Aorta (tissue), 5 donors: ENCODE measurements around the gene REN. TPM values are rescaled to one million over a fixed set of nuclear protein-coding genes. Genes with fewer than 3 reads are reported as not detected.
A peak's percentile ranks its signal among the peaks of the same experiment; 100 is the strongest.

ENCODE experiments used
- ATAC-seq: fragments of 200-7000 bp; cut with Tn5 transposase; one replicate; pipeline ENCODE4 v1.9.1; 2022; ENCODE audit warnings: moderate library complexity; ENCODE audit not compliant: low FRiP score
- DNase-seq, 2 donors: peaks; one replicate each; pipeline ENCODE4 v3.0.0-alpha.2; 2020
- H3K27ac ChIP-seq, 2 donors: one replicate each; pipeline ENCODE4 v1.5.1; 2013; ENCODE audit warnings: low read length in 2 of 2, mild to moderate bottlenecking in 2 of 2, moderate library complexity in 2 of 2, control low read depth in 1 of 2, inconsistent platforms in 1 of 2, low read depth in 1 of 2
- H3K27me3 ChIP-seq, 2 donors: one replicate each; pipeline ENCODE4 v1.6.1; 2013; ENCODE audit warnings: control low read depth in 1 of 2, low read length in 1 of 2, mild to moderate bottlenecking in 1 of 2, moderate library complexity in 1 of 2; ENCODE audit not compliant: insufficient read depth in 2 of 2, control insufficient read depth in 1 of 2
- H3K36me3 ChIP-seq, 2 donors: one replicate each; pipeline ENCODE4 v1.6.1; 2013; ENCODE audit warnings: control low read depth in 1 of 2, low read length in 1 of 2, mild to moderate bottlenecking in 1 of 2; ENCODE audit not compliant: insufficient read depth in 2 of 2, control insufficient read depth in 1 of 2
- H3K4me1 ChIP-seq, 2 donors: one replicate each; pipeline ENCODE4 v1.6.1; 2013; ENCODE audit warnings: low read length in 2 of 2, control low read depth in 1 of 2, mild to moderate bottlenecking in 1 of 2, moderate library complexity in 1 of 2; ENCODE audit not compliant: insufficient read depth in 2 of 2, control insufficient read depth in 1 of 2
- H3K4me3 ChIP-seq, 2 donors: one replicate each; pipeline ENCODE4 v1.5.1; 2013; ENCODE audit warnings: low read length in 2 of 2, control low read depth in 1 of 2, mild to moderate bottlenecking in 1 of 2
- H3K9me3 ChIP-seq: one replicate; pipeline ENCODE4 v1.6.1; 2013; ENCODE audit warnings: mild to moderate bottlenecking, low read length; ENCODE audit not compliant: control insufficient read depth
- WGBS, 2 donors: extraction: QIAGEN DNeasy Blood & Tissue Kit; methylation state at CpG; one replicate each; pipeline ENCODE4 v1.1.7; 2013; 5-methylcytosine and 5-hydroxymethylcytosine counted together
- intact Hi-C, 2 donors: fragments of 100-400 bp; cut with DNase I; formaldehyde crosslinking; loops; one replicate each; pipeline versions ENCODE4 v1.14.2 to v1.15.0; 2022
- polyA plus RNA-seq, 2 donors: library from polyadenylated mRNA; stranded (reverse); fragments of 200-250 nt; gene quantifications; one replicate each; pipeline ENCODE4 v1.2.3, GENCODE V29; 2013
- total RNA-seq, 2 donors: library from RNA; stranded (reverse); fragmentation: NEBNext Ultra II Directional; extraction: Animal tissue kit (Norgen Biotek cat#: 25700); gene quantifications; one replicate each; pipeline ENCODE4 v1.2.1, GENCODE V29; 2021
- donor health status: healthy with polysubstance abuse.
- donor health status: Bipolar disorder and iron deficiency.
- donor health status: DM: no; HTN: no; CAD: no.
- donor health status: DM: no; HTN: no; CAD: no.
- donor health status: DM: yes; HTN: yes; CAD: no.

REN gene
- total and polyA plus RNA-seq, 4 donors = not detected

DNA sequence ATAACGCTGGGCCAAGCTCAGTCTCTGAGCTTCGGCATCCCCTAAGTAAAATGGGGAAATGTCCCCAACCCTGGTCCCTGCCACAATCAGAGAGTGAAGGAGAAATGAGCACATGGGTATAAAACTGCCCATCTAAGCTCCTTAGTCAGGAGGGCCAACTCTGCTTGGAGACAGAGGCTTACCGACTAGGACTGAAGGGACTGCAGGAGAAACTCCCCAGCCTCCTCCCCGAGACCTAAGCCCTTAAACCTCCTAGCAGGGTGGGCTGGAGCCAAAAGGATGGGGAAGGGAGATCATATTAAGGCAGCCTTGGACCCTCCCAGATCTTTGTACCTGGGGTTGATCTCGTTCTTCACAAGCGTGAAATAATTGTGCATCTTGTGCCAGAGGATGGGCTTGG is 19.8 kb downstream of the REN start:
- Histone ChIP-seq H3K36me3 (peaks cover 0 to 4% of the 10 kb centered on the region in 2 donors), H3K4me1 (peaks cover 0 to 1% of the 10 kb centered on the region in 2 donors), H3K4me3 (no peak overlapping the region), H3K9me3 (no peaks in the 10 kb centered on the region), H3K27ac (no peak overlapping the region), H3K27me3 (no peaks in the 10 kb centered on the region)
- DNase-seq = peak; percentile 1 to 14
- 86 to 90% methylated on average over 6 of the region's 6 CpGs for WGBS, 2 donors
- no peak for ATAC-seq
- intact Hi-C loops = no loop called here

DNA sequence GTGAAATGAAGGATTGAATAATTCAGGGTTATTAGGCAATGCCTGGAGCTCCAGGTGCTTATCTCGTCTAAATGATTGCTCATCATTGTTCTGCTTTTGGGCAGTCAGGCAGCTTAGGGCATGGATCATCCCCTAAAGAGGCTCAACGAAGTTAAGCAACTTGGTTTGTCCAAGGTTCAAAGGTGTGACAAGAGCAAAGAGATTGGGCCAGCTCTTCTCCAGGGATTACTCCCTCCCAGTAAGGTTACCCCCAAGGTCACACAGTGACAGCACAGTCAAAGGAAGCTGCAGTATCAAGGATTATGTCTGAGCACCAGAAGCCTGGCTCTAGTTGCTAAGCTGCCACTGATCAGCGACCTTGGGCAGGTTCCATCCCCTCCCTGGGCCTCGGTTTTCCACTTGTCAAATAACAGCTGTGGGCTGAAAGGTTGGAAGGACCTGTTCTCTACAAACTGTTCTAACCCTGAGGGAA is 21.1 kb downstream of the REN start:
- H3K27me3 ChIP-seq = no peaks in the 10 kb centered on the region
- peaks cover 0 to 6% of the 10 kb centered on the region in 2 donors for H3K36me3 ChIP-seq
- H3K9me3 ChIP-seq = no peaks in the 10 kb centered on the region
- no peak overlapping the region for H3K27ac ChIP-seq
- intact Hi-C loops = no loop called here
- WGBS, 2 donors = 85 to 88% methylated on average over 4 of the region's 4 CpGs
- peak in 1 of 2 donors; percentile 3 for DNase-seq
- no peak overlapping the region for H3K4me3 ChIP-seq
- H3K4me1 ChIP-seq = no peaks in the 10 kb centered on the region
- ATAC-seq = no peak

DNA sequence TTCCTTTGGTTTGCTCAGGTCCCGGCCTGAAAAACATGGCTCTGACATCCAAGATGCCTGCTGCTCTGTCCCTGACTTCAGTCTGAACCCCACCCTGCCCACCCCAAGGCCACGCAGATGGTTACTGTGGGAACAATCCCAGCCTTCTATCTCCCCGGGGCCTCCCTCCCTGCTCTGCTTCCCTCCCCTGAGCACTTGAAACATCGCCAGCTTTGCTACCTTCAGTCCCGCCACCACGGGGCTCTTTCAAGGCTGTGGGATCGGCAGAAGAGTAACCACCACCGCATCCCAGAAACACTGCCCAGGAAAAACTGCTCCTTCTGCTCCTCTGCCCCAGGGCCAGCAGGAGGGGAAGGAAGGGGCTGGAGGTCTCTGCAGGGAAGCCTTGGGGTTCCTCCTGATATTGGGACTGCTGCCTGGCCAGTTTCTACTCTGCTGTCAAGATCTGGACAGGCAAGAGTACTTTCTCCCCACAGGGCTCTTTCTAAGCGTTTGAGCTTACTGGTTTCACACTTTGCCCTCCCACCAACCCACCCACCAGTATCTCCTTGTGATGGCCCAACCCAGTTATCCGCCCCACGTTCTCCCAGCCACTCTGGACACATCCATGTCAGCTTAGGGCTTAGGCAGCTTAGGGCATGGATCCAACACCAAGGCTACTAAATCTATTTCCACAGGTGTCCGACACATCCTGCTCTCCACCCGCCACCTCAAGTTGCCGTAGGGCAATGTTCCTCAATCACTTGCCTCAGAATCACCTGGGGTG is 22.7 kb downstream of the REN start:
- H3K4me3 ChIP-seq = no peak overlapping the region
- DNase-seq = no peak
- ATAC-seq = no peak
- no peaks in the 10 kb centered on the region for H3K4me1 ChIP-seq
- intact Hi-C loops = no loop called here
- no peak overlapping the region for H3K27ac ChIP-seq
- H3K27me3 ChIP-seq = no peaks in the 10 kb centered on the region
- H3K9me3 ChIP-seq = no peaks in the 10 kb centered on the region
- peaks cover 0 to 13% of the 10 kb centered on the region in 2 donors for H3K36me3 ChIP-seq
- WGBS, 2 donors = 81 to 85% methylated on average over 14 of the region's 14 CpGs

DNA sequence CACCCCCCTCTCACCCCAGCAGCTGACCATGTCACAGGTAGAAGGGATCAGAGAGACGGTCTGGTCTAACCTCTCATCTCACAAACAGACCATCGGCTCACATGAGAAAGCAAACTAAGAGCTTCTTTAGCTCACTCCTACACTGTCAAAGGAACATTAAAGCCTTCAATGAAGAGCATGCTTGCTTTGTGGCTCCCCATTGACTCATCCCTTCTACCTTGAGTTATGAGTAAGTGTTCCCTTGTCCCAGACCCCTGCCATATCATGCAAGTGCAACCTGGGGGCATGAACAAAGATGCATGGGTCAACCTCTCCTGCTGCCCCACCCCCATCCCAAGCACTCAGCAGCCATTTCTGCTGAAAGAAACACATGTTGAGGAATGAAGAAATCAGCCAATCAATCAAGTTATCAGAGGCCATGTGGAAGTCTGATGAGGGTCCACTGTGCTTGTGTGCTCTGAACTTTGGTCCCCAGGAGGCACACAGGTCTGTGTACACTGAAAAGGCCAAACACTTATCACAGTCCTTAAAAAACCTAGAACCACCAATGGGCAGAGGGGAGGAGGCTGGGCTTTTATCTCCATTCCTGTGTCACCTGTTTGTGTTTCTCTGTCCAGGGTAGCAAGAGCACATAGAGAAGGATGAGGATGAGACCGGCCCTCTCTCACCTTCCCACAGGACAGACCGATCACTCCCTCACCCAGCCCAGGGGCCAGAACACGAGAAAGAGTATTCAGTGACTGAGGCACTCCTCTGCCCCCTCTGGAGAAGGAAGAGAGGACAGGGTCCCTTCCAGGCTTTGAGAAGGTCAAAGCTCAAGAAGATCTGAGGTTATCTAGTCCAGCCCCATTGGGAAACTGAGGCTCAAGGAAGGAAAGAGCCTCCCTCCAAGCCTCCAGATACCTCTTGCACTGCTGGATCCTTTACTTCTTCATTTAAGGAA is 23.8 kb downstream of the REN start:
- Histone ChIP-seq H3K9me3 (no peaks in the 10 kb centered on the region), H3K27me3 (no peaks in the 10 kb centered on the region), H3K4me3 (no peak overlapping the region), H3K36me3 (peaks cover 0 to 18% of the 10 kb centered on the region in 2 donors), H3K27ac (no peak overlapping the region), H3K4me1 (no peaks in the 10 kb centered on the region)
- no peak for DNase-seq
- 93% methylated on average over 5 of the region's 5 CpGs for WGBS, 2 donors
- intact Hi-C loops = no loop called here
- ATAC-seq = no peak

DNA sequence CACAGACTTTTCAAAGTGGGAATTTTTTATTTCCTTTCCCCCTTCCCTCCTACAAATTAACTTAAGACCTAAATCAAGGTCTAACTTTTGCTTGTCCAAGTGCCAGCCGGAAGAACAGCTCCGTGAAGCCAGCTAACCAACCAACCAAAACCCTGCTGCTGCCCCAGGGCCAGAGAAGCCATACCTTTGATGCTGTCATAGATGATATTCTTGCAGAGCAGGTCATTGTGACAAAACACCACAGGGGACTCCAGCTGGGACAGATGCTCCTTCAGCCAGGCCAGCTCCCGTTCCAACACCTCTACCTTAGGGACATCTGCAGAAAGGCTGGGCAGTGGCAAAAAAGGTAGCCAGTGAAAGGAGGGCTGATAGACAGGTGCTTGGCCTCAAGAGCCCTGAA is 25.0 kb downstream of the REN start:
- Histone ChIP-seq H3K9me3 (no peaks in the 10 kb centered on the region), H3K4me3 (no peak overlapping the region), H3K36me3 (peaks cover 0 to 18% of the 10 kb centered on the region in 2 donors), H3K27me3 (no peaks in the 10 kb centered on the region), H3K27ac (no peak overlapping the region), H3K4me1 (no peaks in the 10 kb centered on the region)
- intact Hi-C loops = no loop called here
- ATAC-seq (no peak), DNase-seq (no peak)
- 96 to 98% methylated on average over 3 of the region's 3 CpGs for WGBS, 2 donors

DNA sequence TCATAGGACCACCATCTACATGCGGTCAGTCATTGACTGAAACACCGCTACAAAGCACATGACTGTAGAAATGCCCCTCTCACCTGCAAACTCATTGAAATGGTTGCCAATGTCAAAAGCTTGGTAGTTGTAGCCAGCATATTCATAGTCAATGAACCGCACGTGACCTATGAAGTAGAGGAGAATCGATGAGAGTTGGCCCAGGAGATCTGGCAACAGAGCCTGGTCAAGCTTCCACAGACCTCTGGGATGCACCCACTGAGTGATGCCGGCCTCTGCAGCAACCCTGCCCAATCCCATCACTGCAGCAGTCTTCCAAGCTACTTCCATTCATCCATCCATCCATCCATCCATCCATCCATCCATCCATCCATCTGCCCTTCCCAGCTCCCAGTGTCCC is 26.2 kb downstream of the REN start:
- DNase-seq = no peak
- no peak overlapping the region for H3K4me3 ChIP-seq
- H3K27ac ChIP-seq = no peak overlapping the region
- no peaks in the 10 kb centered on the region for H3K27me3 ChIP-seq
- no peak for ATAC-seq
- peaks cover 0 to 18% of the 10 kb centered on the region in 2 donors for H3K36me3 ChIP-seq
- intact Hi-C loops = no loop called here
- WGBS, 2 donors = 96% methylated on average over 6 of the region's 6 CpGs
- no peaks in the 10 kb centered on the region for H3K9me3 ChIP-seq
- H3K4me1 ChIP-seq = no peaks in the 10 kb centered on the region

DNA sequence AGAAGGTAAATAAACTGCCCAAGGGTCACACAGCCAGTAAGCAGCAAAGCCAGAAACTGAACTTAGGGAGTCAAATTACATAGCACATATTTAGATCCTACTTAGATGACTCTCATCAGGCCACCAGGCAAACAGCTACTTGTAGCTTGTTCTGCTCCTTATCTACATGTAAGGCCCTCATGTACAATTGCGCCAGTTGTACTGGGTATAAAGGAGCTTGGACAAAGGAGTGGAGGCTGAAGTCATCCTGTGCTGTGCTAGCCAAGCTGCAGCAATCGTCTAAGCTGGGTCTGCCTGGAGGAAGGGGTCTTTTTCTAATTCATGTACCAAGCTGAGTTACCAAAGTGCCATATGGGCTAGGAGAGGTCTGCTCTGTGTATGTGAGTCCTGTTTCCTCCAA is 27.0 kb downstream of the REN start:
- 79 to 85% methylated on average over 2 of the region's 2 CpGs for WGBS, 2 donors
- peaks cover 0 to 18% of the 10 kb centered on the region in 2 donors for H3K36me3 ChIP-seq

DNA sequence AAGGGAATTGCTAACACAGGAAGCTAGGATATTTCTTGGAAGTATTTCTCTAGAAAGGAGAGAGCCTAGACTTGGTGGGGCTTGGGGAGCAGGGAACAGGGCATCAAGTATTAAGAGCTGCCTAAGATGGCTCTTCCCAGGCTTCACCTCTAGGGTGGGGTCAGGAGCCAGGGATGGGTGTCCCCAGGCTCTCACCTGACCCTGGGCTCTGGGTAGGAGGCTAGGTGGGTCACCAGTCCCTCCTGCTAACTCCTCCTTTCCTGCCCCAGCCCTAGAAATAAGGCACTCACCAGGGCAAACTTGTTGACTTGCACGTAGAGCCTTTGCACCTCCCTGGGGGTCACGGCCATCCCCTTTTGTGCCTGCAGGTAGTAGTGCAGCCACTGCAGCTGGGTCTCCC is 29.3 kb downstream of the REN start:
- Histone ChIP-seq H3K36me3 (peaks cover 0 to 16% of the 10 kb centered on the region in 2 donors), H3K4me3 (no peak overlapping the region), H3K27ac (no peak overlapping the region), H3K27me3 (no peaks in the 10 kb centered on the region), H3K4me1 (no peaks in the 10 kb centered on the region), H3K9me3 (no peaks in the 10 kb centered on the region)
- intact Hi-C loops = no loop called here
- WGBS, 2 donors = 63 to 74% methylated on average over 2 of the region's 2 CpGs
- no peak for ATAC-seq
- DNase-seq = no peak

More for the DNA sequence above, 27.0 kb downstream of the REN start:
- DNase-seq (no peak), ATAC-seq (no peak)
- H3K9me3 ChIP-seq = no peaks in the 10 kb centered on the region
- no peak overlapping the region for H3K27ac ChIP-seq
- H3K4me1 ChIP-seq = no peaks in the 10 kb centered on the region
- no peak overlapping the region for H3K4me3 ChIP-seq
- H3K27me3 ChIP-seq = no peaks in the 10 kb centered on the region
- intact Hi-C loops = no loop called here
